Transverse colon (tissue), 4 donors: ENCODE measurements around the gene ABLIM2. TPM values are rescaled to one million over a fixed set of nuclear protein-coding genes. Genes with fewer than 3 reads are reported as not detected.

Source experiments
- DNase-seq: peaks from one replicate; pipeline ENCODE4 v3.0.0-alpha.2; 2019
- H3K27ac ChIP-seq, 4 donors: fragments of 200-600 bp; sonication (generic); 2 replicates each; pipeline ENCODE4 v1.5.1; 2016 to 2018; ENCODE audit warnings: inconsistent platforms in 4 of 4
- H3K27me3 ChIP-seq: fragments of 200-600 bp; sonication (generic); 2 replicates; pipeline ENCODE4 v1.5.1; 2017; ENCODE audit warnings: inconsistent platforms
- H3K36me3 ChIP-seq, 4 donors: fragments of 200-600 bp; sonication (generic); 2 replicates each; pipeline ENCODE4 v1.5.1; 2017 to 2019; ENCODE audit warnings: inconsistent platforms in 4 of 4
- H3K4me1 ChIP-seq, 4 donors: fragments of 200-600 bp; sonication (generic); 2 replicates each; pipeline ENCODE4 v1.5.1; 2017 to 2020; ENCODE audit warnings: inconsistent platforms in 4 of 4
- H3K4me3 ChIP-seq, 4 donors: fragments of 200-600 bp; sonication (generic); 1 replicate in 1 of 4; 2 replicates in 3 of 4; pipeline versions ENCODE4 v1.5.1 to v1.6.1; 2017 to 2019; ENCODE audit warnings: inconsistent platforms in 4 of 4
- H3K9me3 ChIP-seq, 2 donors: fragments of 200-600 bp; sonication (generic); 2 replicates each; pipeline ENCODE4 v1.5.1; 2017 to 2019; ENCODE audit warnings: inconsistent platforms in 2 of 2
- CTCF ChIP-seq, 5 experiments: fragments of 200-600 bp in 3 of 5; fragments of 450-650 bp in 2 of 5; sonication (generic) in 3 of 5; IDR thresholded peaks; 1 replicate in 2 of 5; 2 replicates in 3 of 5; pipeline ENCODE4 v1.5.1; 2016 to 2017; ENCODE audit warnings: antibody characterized with exemption in 5 of 5, inconsistent platforms in 3 of 5, mild to moderate bottlenecking in 2 of 5, moderate library complexity in 1 of 5
- EP300 ChIP-seq: sonication (generic); formaldehyde crosslinking; IDR thresholded peaks from one replicate; pipeline ENCODE4 v1.6.1; 2017; ENCODE audit warnings: antibody characterized with exemption, low read depth
- POLR2A ChIP-seq: fragments of 450-650 bp; IDR thresholded peaks from one replicate; pipeline ENCODE4 v1.6.1; 2016; ENCODE audit warnings: antibody characterized with exemption, mild to moderate bottlenecking, moderate library complexity
- POLR2AphosphoS5 ChIP-seq, 3 donors: sonication (generic); formaldehyde crosslinking; IDR thresholded peaks; one replicate each; pipeline ENCODE4 v1.6.1; 2016; ENCODE audit warnings: antibody characterized with exemption in 3 of 3
- WGBS, 2 donors: methylation state at CpG; one replicate each; pipeline ENCODE4 v1.1.5; 2018; ENCODE audit warnings: low coverage in 1 of 2; 5-methylcytosine and 5-hydroxymethylcytosine counted together
- in situ Hi-C, 4 donors: fragments of 200-750 bp; cut with MboI; loops; one replicate each; pipeline versions ENCODE4 v1.15.0 to v1.15.1; 2017; ENCODE audit warnings: low sequenced_read_pairs in 3 of 4, low pct_ligation_motif_present in 1 of 4, low pct_unique_long_range_greater_than_20kb in 1 of 4
- intact Hi-C: fragments of 100-400 bp; cut with DNase I; formaldehyde crosslinking; loops from one replicate; pipeline ENCODE4 v1.15.1; 2023; ENCODE audit warnings: low total_unique reads
- total RNA-seq, 4 donors: library from RNA; depleted of rRNA; stranded (reverse); fragments of >200 nt; gene quantifications; one replicate each; pipeline ENCODE4 v1.1.0, GENCODE V29; 2016

Gene ABLIM2
- total RNA-seq, 4 donors from 2014 or later = 3.2 to 58.4 (median 14.2) TPM

DNA sequence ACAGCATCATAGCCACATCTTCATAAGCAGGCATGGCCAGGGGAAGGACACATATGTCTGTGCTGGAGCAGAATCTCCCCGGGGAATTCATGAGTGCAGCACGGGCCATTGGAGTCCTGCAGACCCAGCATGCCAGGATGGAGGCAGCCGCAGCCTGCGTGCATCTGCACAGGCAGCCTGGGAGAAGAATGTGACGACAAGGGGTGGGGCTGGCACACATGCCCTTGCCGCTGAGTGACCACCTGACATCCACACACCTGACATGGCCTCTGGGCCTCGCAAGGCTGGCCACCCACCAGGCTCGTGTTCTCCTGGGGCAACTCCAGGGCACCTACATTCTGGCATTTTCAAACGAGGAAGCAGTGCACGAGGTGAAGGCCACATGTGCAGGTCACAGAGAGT is 152.8 kb downstream of the ABLIM2 start:
- no peak overlapping the region for H3K4me3 ChIP-seq
- peaks cover 0 to 9% (median 3%) of the 10 kb centered on the region in 4 donors for H3K4me1 ChIP-seq
- TF ChIP-seq CTCF (IDR thresholded peaks at IDR 0.05) = no peak
- no peak for TF ChIP-seq EP300
- TF ChIP-seq POLR2A = no peak
- no peak for DNase-seq
- no peaks in the 10 kb centered on the region for H3K27me3 ChIP-seq
- in situ Hi-C loops = no loop called here
- WGBS, 2 donors = 87% methylated on average over 10 of the region's 10 CpGs; no CpG with 5 or more reads in 1 of the 2 donors
- intact Hi-C loops = no loop called here
- no peaks in the 10 kb centered on the region for H3K9me3 ChIP-seq
- no peak overlapping the region for H3K27ac ChIP-seq
- no peaks in the 10 kb centered on the region for H3K36me3 ChIP-seq

DNA sequence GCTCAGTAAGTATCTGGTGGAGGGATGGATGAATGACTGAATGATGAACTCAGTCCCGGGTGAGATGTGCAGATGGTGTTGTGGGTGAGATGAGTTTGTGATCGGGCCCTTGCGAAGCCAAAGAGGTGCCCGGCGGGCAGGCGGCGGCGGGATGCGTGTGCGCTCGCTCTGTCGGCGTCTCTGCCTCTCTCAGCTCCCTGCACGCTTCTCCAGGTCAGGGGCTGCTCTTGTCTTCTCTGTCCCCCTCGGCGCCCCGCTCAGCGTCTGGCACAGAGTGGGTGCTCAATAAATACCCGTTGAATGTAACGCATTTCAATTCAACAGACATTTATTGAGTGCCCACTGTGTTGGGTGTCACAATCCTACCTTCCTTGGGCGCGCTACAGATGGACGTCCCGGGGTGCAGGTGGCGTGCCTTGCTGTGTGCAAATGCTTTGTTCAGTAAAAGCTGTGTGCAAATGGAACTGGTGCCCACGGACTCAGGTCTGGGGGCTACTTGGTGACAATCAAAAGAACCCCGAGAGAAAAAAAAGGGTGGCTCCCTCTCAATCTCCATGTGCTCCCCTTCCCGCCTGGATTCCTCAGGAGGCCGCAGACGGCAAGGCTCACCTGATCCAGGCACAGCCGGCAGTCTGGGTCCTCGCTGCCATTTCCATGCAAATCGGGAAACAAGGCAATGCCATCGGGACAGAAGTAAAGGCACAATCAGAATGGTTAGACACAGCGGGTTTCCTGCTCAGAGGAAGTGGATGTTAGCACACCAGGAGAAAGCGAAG is 153.4 kb downstream of the ABLIM2 start:
- DNase-seq = no peak
- Histone ChIP-seq H3K4me3 (no peak overlapping the region), H3K27me3 (no peaks in the 10 kb centered on the region), H3K9me3 (no peaks in the 10 kb centered on the region), H3K4me1 (peaks cover 0 to 3% (median under 1%) of the 10 kb centered on the region in 4 donors), H3K36me3 (no peaks in the 10 kb centered on the region), H3K27ac (no peak overlapping the region)
- no peak for TF ChIP-seq POLR2AphosphoS5 (IDR thresholded peaks at IDR 0.05)
- intact Hi-C loops (no loop called here), in situ Hi-C loops (no loop called here)
- 89 to 92% methylated on average over 9 to 36 of the region's 36 CpGs for WGBS, 2 donors

GRCh38 chr4:8004066-8004465 is 154.5 kb downstream of the ABLIM2 start:
- Histone ChIP-seq H3K9me3 (no peaks in the 10 kb centered on the region), H3K4me3 (no peak overlapping the region), H3K36me3 (no peaks in the 10 kb centered on the region), H3K27ac (no peak overlapping the region), H3K27me3 (no peaks in the 10 kb centered on the region), H3K4me1 (no peaks in the 10 kb centered on the region)
- 89% methylated on average over 6 of the region's 6 CpGs; no CpG with 5 or more reads in 1 of the 2 donors for WGBS, 2 donors
- intact Hi-C loops = no loop called here
- DNase-seq = no peak
- no peak for TF ChIP-seq POLR2AphosphoS5 (IDR thresholded peaks at IDR 0.05)
- no peak for TF ChIP-seq POLR2A
- TF ChIP-seq EP300 = no peak
- no peak for TF ChIP-seq CTCF (IDR thresholded peaks at IDR 0.05)
- in situ Hi-C loops = no loop called here

DNA sequence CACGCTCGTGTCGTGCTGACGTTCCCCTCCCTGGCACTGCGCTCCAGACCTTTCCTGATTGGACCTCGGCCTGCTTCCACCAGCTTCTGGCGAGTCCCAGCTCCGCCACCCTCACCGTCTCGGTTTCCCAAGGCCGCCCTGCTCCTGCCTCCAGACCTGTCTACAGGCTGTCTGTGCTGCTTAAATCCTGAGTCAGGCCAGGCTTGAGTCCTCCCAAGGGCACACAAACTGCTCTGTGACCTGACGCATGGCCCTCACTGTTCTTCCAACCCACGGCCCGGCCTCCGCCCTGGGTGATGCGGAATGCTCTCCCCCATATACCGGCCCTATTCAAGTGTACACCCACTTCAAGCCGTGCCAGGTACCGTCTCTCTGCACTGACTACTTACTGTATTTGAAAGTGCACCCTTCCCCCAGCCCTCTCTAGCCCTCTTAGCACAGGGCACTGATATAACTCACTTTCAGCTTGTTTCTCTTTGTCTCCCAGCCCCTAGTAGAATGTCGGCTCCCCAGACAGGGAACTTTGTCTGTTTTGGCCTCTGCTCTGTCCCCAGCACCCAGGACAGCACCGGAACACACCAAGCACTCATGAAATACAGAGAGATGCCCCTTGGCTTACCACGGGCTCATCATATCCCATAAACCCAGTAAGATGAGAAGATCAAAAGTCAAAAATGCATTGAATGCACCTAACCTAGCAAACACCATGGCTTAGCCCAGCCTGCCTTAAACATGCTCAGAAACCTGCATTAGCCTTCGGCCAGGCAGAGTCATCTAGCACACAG is 155.9 kb downstream of the ABLIM2 start:
- in situ Hi-C loops = no loop called here
- Histone ChIP-seq H3K9me3 (no peaks in the 10 kb centered on the region), H3K27me3 (no peaks in the 10 kb centered on the region), H3K27ac (no peak overlapping the region), H3K4me3 (no peak overlapping the region), H3K36me3 (no peaks in the 10 kb centered on the region), H3K4me1 (no peaks in the 10 kb centered on the region)
- DNase-seq = no peak
- 83 to 90% methylated on average over 7 to 23 of the region's 23 CpGs for WGBS, 2 donors
- TF ChIP-seq POLR2A (no peak), EP300 (no peak), CTCF (IDR thresholded peaks at IDR 0.05) (no peak), POLR2AphosphoS5 (IDR thresholded peaks at IDR 0.05) (no peak)
- intact Hi-C loops = no loop called here
